GM18505 (cell line): ENCODE measurements around the gene CYFIP1.
A peak's percentile ranks its signal among the peaks of the same experiment; 100 is the strongest.
"Not testable (repeated sequence)": the region's sequence is repeated elsewhere in the genome, so short reads cannot be mapped to it uniquely, and the experiment has no call there.

ENCODE experiments used
- ATAC-seq: cut with Tn5 transposase; IDR thresholded peaks from one replicate; pipeline ENCODE4 v1.9.1; 2021; ENCODE audit not compliant: unreplicated experiment
- POLR2A ChIP-seq: IDR thresholded peaks from 4 replicates; pipeline ENCODE4 v1.6.1; 2011; ENCODE audit warnings: borderline replicate concordance; ENCODE audit not compliant: insufficient read depth, insufficient read length; ENCODE audit errors: extremely low read depth

CYFIP1 gene

DNA sequence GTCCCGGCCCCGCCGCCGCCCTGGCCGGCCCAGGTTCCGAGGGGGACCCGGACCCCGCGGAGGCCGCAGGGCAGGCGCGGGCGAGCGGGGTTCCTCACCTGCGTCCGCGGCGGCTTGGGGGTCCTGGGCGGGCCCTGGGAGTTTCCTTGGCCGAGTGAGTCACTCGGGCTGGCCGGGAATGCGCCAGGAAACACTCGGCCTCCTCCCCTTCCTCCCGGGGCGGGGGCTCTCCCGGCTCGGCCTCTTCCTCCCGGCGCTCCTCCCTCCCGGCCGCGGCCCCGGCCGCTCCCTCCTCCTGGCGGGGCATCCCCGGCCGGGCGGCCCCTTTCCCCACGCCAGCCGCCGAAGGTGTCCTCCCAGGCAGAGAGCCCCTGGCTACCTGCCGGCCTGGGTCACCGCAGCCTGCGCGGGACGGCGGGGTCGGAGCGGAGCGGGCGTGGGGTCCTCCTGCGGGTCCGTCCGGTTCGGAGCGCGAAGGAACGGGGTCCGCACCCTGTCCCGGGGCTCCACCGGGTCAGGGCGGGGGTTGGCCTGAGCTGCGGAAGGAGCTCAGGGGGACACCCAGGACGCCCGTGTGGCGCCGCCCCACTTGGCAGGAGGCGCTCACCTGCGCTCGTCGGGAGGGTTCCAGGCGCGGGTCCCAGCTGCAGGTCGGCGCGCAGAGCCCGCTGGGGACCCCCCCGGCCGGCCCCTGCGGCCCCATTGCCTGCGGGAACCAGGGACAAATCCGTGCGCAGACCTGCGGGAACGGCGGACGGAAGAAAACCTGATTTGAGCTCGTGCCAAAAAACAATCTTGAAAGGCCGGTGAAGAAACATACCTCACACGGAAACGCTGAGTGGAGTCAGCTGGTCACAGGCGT lies at the start of gene CYFIP1:
Gene CYFIP1 (minus strand): TSS at position 180 of the 862 bp plus-strand sequence. CDS start 33,083 bp downstream, outside the sequence.
- peak; percentile 43 for ATAC-seq
- peak; percentile 41 for TF ChIP-seq POLR2A

DNA sequence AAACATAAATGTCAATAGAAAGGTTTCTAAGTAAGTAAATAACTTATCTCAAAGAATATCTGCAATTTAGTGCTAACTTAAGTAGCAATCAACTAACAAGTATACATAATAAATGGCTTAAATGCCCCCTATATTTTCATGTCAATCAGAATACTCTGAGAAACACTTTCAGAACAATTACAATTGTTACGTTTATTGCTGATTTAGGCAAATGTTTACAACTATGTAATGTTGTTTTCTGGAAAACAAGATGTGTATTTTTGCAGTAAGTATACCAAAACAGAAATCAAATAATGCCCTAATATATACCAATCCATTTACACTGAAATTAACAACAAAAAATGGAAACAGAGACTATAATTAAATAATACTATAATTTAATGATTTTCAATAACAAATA lies 46.0 kb upstream of the CYFIP1 start:
- ATAC-seq = no peak
- no peak for TF ChIP-seq POLR2A

- no peak for ATAC-seq
- no peak for TF ChIP-seq POLR2A
Measured at GRCh38 chr15:23022156-23022555, 42.0 kb upstream of the CYFIP1 start.

- TF ChIP-seq POLR2A = no peak
- no peak for ATAC-seq
Measured at GRCh38 chr15:23014394-23015000, 34.3 kb upstream of the CYFIP1 start.

GRCh38 chr15:23013681-23014080 lies 33.5 kb upstream of the CYFIP1 start:
- ATAC-seq = no peak
- no peak for TF ChIP-seq POLR2A

- ATAC-seq = not testable (repeated sequence)
Measured at GRCh38 chr15:23012616-23013015, 32.4 kb upstream of the CYFIP1 start.

DNA sequence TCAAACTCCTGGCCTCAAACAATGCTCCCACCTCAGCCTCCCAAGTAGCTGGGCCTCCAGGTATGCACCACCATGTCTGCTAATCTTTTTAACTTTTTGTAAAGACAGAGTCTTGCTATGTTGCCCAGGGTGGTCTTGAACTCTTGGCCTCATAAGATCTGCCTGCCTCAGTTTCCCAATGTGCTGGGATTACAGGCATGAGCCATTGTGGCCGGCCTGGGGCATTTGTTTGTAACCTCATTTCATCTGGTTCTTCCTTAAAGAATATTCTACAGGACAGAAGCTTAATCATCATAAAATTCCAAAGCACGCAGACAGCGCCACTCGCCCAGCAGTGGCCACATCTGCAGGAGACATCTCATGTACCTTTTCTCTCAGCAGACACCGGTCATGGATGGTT lies 23.6 kb upstream of the CYFIP1 start:
- no peak for ATAC-seq
- no peak for TF ChIP-seq POLR2A

- no peak for TF ChIP-seq POLR2A
- no peak for ATAC-seq
Measured at GRCh38 chr15:23002920-23003319, 22.8 kb upstream of the CYFIP1 start.

DNA sequence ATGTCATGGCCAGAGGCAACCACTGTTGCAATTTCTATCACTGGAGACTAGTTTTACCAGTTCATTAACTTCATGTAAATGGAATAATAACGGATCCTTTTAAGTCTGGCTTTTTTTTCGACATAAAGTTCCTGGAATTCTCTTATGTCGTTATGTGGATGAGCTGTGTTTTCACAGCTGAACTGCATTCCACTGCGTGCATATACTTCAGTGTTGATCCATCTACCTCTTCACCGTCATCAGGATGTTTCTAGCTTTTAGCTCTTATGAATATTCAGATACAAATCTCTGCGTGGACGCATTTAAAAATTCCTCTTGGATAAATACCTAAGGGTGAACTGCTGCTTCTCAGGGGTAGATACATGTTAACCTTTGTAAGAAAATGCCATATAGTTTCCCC lies 15.6 kb upstream of the CYFIP1 start:
- no peak for ATAC-seq
- no peak for TF ChIP-seq POLR2A

- no peak for ATAC-seq
- no peak for TF ChIP-seq POLR2A
Measured at GRCh38 chr15:22992024-22992326, 11.8 kb upstream of the CYFIP1 start.

DNA sequence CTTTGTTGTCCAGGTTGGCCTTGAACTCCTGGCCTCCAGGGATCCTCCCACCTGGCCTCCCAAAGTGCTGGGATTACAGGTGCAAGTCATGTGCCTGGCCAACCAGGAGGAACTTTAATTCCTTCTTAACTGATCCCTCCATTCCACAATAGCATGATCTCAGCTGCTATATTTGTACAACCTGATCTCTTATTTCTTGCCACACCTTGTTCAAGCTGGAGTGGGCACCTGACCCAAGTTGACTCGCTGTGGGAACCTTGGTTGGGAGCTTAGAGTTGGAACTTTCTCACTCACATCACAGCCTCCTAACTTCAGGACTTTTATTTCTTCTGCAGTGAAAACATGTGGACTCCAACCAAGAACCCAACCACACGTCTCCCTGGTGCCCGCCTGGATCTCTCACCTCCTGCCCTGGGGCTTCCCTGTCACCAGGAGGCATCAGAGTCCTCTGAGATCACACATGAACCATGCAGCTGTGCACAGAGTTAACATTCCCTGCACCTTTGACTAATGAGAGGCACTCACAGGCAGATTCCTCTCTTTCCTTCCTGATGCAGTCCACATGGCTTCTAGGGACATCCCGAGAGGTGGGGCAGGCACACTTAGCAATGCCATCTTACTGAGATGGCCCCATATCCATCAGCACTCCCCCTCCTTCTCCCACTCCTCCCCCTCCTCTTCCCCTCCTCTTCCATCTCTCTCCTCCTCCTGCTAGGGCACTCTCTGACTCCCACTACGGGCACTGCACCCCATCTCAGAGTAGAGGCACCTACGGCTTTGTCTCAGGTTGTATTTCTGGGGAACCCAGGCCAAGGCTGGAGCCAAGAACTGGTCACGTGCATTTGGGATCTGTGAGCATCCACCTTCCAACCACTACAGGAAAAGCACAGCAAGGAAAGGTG lies 9.7 kb upstream of the CYFIP1 start:
- no peak for TF ChIP-seq POLR2A
- ATAC-seq = no peak

DNA sequence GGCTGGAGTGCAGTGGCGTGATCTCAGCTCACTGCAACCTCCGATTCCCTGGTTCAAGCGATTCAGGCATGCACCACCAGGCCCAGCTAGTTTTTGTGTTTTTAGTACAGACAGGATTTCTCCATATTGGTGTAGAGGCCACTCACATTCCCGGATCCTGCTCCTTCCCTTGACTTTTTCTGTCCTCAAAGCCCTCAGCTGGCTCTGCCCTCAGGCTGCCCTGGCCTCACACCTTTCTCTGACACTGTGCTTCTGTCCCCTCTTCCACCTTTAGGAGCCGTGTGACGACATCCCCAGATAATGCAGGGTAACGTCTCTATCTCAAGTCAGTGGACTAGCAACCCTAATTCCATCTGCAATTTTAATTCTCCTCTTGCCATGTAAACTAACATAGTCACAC lies 8.6 kb upstream of the CYFIP1 start:
- no peak for ATAC-seq
- no peak for TF ChIP-seq POLR2A

DNA sequence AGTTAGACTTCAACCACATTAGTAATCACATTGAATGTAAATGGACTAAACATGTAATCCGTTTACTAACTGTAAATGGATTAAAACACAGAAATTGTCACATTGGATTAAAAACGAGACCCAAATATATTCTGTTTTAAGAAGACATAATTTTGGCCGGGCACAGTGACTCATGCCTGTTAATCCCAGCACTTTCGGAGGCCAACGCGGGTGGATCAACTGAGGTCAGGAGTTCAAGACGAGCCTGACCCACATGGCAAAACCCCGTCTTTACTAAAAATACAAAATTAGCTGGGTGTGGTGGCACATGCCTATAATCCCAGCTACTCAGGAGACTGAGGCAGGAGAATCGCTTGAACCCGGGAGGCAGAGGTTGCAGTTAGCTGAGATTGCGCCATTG lies 1.8 kb upstream of the CYFIP1 start:
- not testable (repeated sequence) for ATAC-seq
